GM18520 (cell line): Measurements from ENCODE around the gene MCTP1.

Experiments
- ATAC-seq: cut with Tn5 transposase; IDR thresholded peaks from one replicate; pipeline ENCODE4 v1.9.1; 2021; ENCODE audit not compliant: unreplicated experiment

Gene MCTP1

GRCh38 chr5:94778299-94778698 is 506.6 kb downstream of the MCTP1 start:
- ATAC-seq, result no peak

- ATAC-seq, result no peak
Measured at GRCh38 chr5:94777056-94777880, 507.6 kb downstream of the MCTP1 start.

DNA sequence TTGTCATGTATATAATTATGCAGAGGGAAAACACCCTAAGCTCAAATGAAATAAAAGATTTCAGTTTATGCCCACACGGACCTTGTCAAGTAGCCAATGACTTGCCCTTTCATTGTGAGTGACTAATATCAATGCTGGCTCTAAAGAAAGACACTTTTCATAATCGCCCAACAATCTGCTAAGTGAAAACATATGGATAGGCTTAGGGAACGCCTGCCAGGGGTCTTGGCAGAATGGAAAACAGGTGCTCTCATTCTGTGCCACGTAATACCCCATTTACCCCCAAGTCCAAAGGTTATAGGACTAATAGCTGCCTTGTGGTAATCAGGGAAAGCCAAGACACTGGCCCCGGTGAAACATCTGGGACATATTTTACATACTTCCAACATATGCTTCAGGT is 508.7 kb downstream of the MCTP1 start:
- no peak for ATAC-seq

DNA sequence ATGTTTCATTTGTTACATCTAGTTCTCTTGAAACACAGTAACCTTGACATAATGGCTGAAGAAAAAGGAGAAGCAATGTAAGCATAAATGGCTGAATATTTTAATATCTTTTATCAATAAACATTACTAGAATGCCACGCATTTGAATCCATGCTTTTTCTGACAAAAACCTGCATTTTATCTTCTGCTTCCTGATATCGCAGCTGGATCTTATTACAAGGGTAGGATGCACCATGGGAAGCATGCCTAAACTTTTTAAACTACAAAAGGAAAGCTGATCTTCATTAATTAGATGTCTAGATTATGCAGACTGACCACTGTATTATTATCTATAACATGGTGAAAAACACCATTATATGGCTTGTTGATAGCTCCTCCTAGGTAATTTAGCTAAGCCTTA is 509.8 kb downstream of the MCTP1 start:
- no peak for ATAC-seq

DNA sequence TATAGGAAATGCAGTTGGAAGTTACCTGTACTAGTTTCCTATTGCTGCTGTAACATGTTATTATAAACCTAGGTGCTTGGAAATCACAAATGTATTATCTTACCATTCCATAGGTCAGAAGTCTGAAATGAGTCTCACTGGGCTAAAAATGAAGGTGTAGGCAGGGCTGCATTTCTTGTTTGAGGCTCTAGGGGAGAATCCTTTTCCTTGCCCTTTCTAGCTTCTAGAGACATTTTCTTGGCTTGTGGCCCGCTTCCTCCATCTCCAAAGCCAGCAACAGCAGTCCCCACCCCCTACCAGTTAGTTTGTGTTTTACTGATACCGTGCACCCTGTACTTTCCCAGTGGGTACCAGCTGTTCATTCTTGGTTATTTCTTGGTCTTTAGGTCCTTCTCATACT is 513.2 kb downstream of the MCTP1 start:
- no peak for ATAC-seq

GRCh38 chr5:94769996-94770395 is 514.9 kb downstream of the MCTP1 start:
- no peak for ATAC-seq

GRCh38 chr5:94761786-94762185 is 523.1 kb downstream of the MCTP1 start:
- no peak for ATAC-seq

DNA sequence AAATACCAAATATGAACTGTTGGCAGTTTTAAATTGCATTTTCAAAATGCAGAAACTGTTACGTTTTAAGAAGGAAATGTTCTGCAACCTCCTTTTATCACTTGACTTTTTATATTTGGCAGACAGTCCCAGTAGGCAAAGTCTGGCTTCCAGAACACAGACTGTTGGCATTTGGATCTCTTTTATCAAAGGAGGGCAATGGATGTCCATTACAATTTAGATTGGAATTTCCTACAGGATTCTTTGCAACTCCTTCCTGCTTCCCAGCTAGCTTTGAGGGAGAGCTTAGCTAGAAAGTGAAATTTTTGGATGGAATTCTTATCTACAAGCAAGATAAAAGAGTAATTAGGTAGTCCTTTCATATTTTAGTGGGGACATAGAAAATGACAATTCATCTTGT is 523.8 kb downstream of the MCTP1 start:
- no peak for ATAC-seq

DNA sequence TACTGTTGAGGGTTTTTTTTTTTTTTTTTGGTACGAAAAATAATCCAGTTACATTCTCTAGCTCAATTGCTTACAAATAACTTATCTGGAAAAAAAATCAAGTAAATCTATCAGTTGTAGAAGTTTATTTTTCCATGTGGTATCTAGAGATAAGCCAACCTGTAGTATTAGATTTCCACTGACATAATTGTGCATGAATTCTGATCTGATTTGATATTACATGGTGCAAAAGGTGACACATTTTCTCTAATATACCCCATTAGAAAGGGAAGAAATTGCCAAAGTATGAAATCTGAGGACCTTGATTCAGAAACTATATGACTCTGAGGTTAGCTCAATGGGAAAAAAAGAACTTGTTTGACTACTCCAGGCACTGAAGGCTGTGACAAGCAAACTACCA is 524.9 kb downstream of the MCTP1 start:
- no peak for ATAC-seq

GRCh38 chr5:94759022-94759421 is 525.9 kb downstream of the MCTP1 start:
- ATAC-seq, result no peak

GRCh38 chr5:94754824-94755223 is 530.1 kb downstream of the MCTP1 start:
- no peak for ATAC-seq

- no peak for ATAC-seq
Measured at GRCh38 chr5:94751460-94751859, 533.4 kb downstream of the MCTP1 start.

- no peak for ATAC-seq
Measured at GRCh38 chr5:94750681-94751080, 534.2 kb downstream of the MCTP1 start.

GRCh38 chr5:94749042-94749441 is 535.9 kb downstream of the MCTP1 start:
- no peak for ATAC-seq

- no peak for ATAC-seq
Measured at GRCh38 chr5:94748212-94748611, 536.7 kb downstream of the MCTP1 start.

GRCh38 chr5:94747371-94747770 is 537.5 kb downstream of the MCTP1 start:
- ATAC-seq, result no peak

- peak; percentile 41 for ATAC-seq
Measured at GRCh38 chr5:94746731-94747124, 538.2 kb downstream of the MCTP1 start.

GRCh38 chr5:94745786-94746730 is 538.8 kb downstream of the MCTP1 start:
- ATAC-seq, result peak; percentile 80

GRCh38 chr5:94744906-94745305 is 540.0 kb downstream of the MCTP1 start:
- no peak for ATAC-seq

GRCh38 chr5:94742852-94743251 is 542.0 kb downstream of the MCTP1 start:
- no peak for ATAC-seq

DNA sequence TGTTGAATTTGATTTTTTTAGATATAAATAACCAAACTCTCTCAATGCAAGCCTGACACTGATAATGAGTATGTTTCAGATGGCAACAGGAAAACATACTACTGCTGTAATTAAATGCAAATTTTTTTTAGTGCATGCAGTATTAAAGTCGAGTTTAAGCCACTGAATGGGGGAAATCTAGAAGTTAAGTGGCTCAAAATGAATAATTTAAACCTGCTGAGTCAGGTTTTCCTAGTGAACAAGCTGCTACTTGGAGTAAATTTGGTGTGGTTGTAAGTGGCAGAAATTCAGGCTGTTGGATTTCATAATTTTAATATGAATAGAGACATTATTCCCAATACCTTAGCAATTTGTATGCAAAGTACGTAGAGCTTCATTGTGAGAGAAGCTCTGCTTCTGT is 544.6 kb downstream of the MCTP1 start:
- no peak for ATAC-seq

DNA sequence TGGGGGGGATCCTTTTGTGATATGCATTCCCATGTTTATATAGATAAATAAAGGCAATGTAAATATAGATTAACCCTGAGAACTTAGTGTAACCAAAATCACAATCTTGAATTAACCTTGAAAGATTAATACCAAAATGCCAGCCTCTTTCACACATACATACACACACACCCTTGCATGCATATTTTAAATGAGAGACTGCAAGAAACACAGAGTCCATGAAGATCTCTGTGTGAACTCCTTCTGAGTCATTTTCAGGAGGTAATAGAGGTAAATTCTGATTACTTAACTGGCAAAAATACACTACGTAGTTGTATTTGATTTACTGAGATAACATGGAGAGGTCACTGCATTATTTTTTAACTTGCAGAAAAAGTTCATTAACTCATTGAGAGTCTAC is 548.4 kb downstream of the MCTP1 start:
- ATAC-seq, result no peak
